IPS DF 6.9 (cell line): ENCODE measurements around the gene EVC.
"Not testable (repeated sequence)": the region's sequence is repeated elsewhere in the genome, so short reads cannot be mapped to it uniquely, and the experiment has no call there.

Experiments
- DNase-seq: peaks from one replicate; pipeline ENCODE4 v3.0.0-alpha.2; 2013; ENCODE audit warnings: low read depth, low spot score
- H3K27ac ChIP-seq: one replicate; pipeline ENCODE4 v1.5.1; 2013; ENCODE audit warnings: low read length, control low read depth
- H3K27me3 ChIP-seq: 2 replicates; pipeline ENCODE4 v1.6.1; 2013; ENCODE audit warnings: mild to moderate bottlenecking, low read length; ENCODE audit not compliant: control insufficient read depth, insufficient read depth
- H3K36me3 ChIP-seq: 2 replicates; pipeline ENCODE4 v1.6.1; 2013; ENCODE audit warnings: low read length; ENCODE audit not compliant: control insufficient read depth, insufficient read depth
- H3K4me1 ChIP-seq: 2 replicates; pipeline ENCODE4 v1.6.1; 2013; ENCODE audit warnings: low read length; ENCODE audit not compliant: control insufficient read depth, insufficient read depth
- H3K4me3 ChIP-seq: 2 replicates; pipeline ENCODE4 v1.5.1; 2013; ENCODE audit warnings: mild to moderate bottlenecking, low read length
- H3K9me3 ChIP-seq: 2 replicates; pipeline ENCODE4 v1.6.1; 2013; ENCODE audit warnings: low read length, inconsistent platforms; ENCODE audit not compliant: control insufficient read depth, insufficient read depth
- WGBS: extraction: QIAGEN DNeasy Blood & Tissue Kit; methylation state at CpG from one replicate; pipeline ENCODE4 v1.1.7; 2013; ENCODE audit warnings: mixed read lengths, missing lambda C conversion rate; ENCODE audit not compliant: insufficient read length, insufficient coverage; 5-methylcytosine and 5-hydroxymethylcytosine counted together

Gene EVC

GRCh38 chr4:5839332-5839731 lies 128.3 kb downstream of the EVC start:
- Histone ChIP-seq H3K4me3 (no peak overlapping the region), H3K27ac (no peak overlapping the region), H3K9me3 (no peaks in the 10 kb centered on the region), H3K36me3 (peaks cover 49% of the 10 kb centered on the region), H3K27me3 (no peaks in the 10 kb centered on the region), H3K4me1 (no peaks in the 10 kb centered on the region)
- no peak for DNase-seq
- no CpG with 5 or more reads among the region's 13 CpGs for WGBS

GRCh38 chr4:5839751-5840674 lies 129.0 kb downstream of the EVC start:
- no peak for DNase-seq
- Histone ChIP-seq H3K4me3 (no peak overlapping the region), H3K4me1 (no peaks in the 10 kb centered on the region), H3K9me3 (no peaks in the 10 kb centered on the region), H3K27ac (no peak overlapping the region), H3K27me3 (no peaks in the 10 kb centered on the region), H3K36me3 (peaks cover 44% of the 10 kb centered on the region)
- WGBS = no CpG with 5 or more reads among the region's 30 CpGs

DNA sequence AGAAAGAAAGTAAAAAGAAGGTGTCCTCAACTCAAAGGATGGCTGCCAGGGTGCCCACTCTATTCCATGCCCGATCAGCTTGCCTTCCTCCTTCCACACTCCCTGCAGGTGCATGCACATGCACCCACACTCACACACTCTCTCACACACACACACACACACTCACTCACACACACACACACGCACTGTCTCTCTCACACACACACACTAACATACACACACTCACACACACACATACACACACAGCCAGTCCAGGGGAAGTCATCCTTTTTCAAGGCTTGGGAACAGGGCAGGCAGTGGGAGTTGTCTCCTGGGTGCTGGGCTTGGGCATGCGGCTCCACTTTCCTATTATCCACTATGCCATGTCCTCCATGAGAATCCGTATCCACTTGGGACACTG lies 131.5 kb downstream of the EVC start:
- no peaks in the 10 kb centered on the region for H3K27me3 ChIP-seq
- 100% methylated on average over 1 of the region's 4 CpGs for WGBS
- H3K27ac ChIP-seq = no peak overlapping the region
- no peak overlapping the region for H3K4me3 ChIP-seq
- no peaks in the 10 kb centered on the region for H3K4me1 ChIP-seq
- no peaks in the 10 kb centered on the region for H3K9me3 ChIP-seq
- DNase-seq = no peak
- H3K36me3 ChIP-seq = peaks cover 33% of the 10 kb centered on the region

GRCh38 chr4:5843573-5844530 lies 132.9 kb downstream of the EVC start:
- Histone ChIP-seq H3K27ac (no peak overlapping the region), H3K27me3 (no peaks in the 10 kb centered on the region), H3K4me3 (no peak overlapping the region), H3K9me3 (no peaks in the 10 kb centered on the region), H3K36me3 (peaks cover 25% of the 10 kb centered on the region), H3K4me1 (no peaks in the 10 kb centered on the region)
- no CpG with 5 or more reads among the region's 18 CpGs for WGBS
- no peak for DNase-seq

DNA sequence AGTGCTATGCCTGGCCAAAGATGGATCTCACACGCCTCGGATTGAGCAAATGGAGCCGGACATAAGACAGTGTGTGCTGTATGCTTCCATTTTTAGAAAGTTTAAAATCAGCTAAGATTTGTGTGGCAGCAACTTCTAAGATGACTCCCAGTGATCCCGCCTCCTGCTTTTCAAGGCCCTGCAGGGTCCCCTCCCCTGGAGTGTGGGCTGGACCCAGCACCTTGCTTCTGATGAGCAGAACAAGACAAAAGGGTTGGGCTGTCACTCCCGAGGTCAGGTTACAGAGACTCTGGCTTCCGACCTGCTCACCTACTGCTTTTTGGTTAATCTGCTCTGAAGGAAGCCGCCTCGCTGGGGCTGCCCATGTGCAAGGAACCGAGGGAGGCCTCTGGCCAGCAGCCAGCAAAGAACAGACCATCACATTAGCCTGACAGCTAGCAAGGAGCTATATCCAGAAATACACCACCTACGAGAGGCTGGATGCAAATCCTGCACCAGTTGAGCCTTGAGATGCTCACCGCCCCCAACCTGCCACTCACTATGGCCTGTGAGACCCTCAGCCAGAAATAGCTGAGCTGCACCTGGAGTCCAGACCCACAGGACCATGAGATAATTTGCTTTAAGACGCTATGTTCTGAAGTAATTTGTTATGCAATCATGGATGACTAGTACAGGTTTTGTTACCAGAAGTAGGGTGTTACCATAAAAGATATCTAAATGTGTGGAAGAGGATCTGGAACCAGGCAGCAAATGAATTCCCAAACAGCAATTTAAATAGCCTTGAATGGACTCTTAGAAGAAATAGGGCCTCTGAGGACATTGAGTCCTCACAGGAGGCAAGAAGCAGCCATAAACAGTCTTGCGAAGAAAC lies 134.3 kb downstream of the EVC start:
- Histone ChIP-seq H3K36me3 (peaks cover 25% of the 10 kb centered on the region), H3K9me3 (no peaks in the 10 kb centered on the region), H3K27ac (no peak overlapping the region), H3K4me3 (no peak overlapping the region), H3K4me1 (no peaks in the 10 kb centered on the region), H3K27me3 (no peaks in the 10 kb centered on the region)
- no CpG with 5 or more reads among the region's 13 CpGs for WGBS
- DNase-seq = no peak

GRCh38 chr4:5851637-5852301 lies 140.8 kb downstream of the EVC start:
- Histone ChIP-seq H3K4me1 (no peaks in the 10 kb centered on the region), H3K36me3 (peaks cover 23% of the 10 kb centered on the region; the same call in 1 of the 2 replicates)
- no peak for DNase-seq

GRCh38 chr4:5852523-5853202 lies 141.7 kb downstream of the EVC start:
- Histone ChIP-seq H3K36me3 (peaks cover 23% of the 10 kb centered on the region; the same call in 1 of the 2 replicates), H3K27ac (no peak overlapping the region)

More at GRCh38 chr4:5851637-5852301, 140.8 kb downstream of the EVC start:
- Histone ChIP-seq H3K27ac (no peak overlapping the region), H3K4me3 (no peak overlapping the region), H3K9me3 (no peaks in the 10 kb centered on the region), H3K27me3 (no peaks in the 10 kb centered on the region)
- WGBS = no CpG with 5 or more reads among the region's 4 CpGs

GRCh38 chr4:5854929-5855328 lies 143.9 kb downstream of the EVC start:
- no peak for DNase-seq
- Histone ChIP-seq H3K4me3 (no peak overlapping the region), H3K9me3 (no peaks in the 10 kb centered on the region), H3K36me3 (peaks cover 22% of the 10 kb centered on the region), H3K27me3 (no peaks in the 10 kb centered on the region), H3K4me1 (no peaks in the 10 kb centered on the region), H3K27ac (no peak overlapping the region)
- WGBS = no CpG with 5 or more reads among the region's 3 CpGs

More at GRCh38 chr4:5852523-5853202, 141.7 kb downstream of the EVC start:
- Histone ChIP-seq H3K4me1 (no peaks in the 10 kb centered on the region), H3K4me3 (no peak overlapping the region), H3K9me3 (no peaks in the 10 kb centered on the region), H3K27me3 (no peaks in the 10 kb centered on the region)
- DNase-seq = no peak
- no CpG with 5 or more reads among the region's 9 CpGs for WGBS

GRCh38 chr4:5856362-5856761 lies 145.4 kb downstream of the EVC start:
- WGBS = 100% methylated on average over 2 of the region's 3 CpGs
- not testable (repeated sequence) for H3K9me3 ChIP-seq, H3K27ac ChIP-seq, H3K27me3 ChIP-seq, DNase-seq, H3K4me3 ChIP-seq, H3K4me1 ChIP-seq
- H3K36me3 ChIP-seq = peaks cover 22% of the 10 kb centered on the region
